Measurements from ENCODE around the gene LRMDA. TPM values are rescaled to one million over a fixed set of nuclear protein-coding genes. Genes with fewer than 3 reads are reported as not detected.

The LRMDA gene
- total and polyA plus RNA-seq, 2 of the 8 experiments (the other 6 are each of a cell fraction or from before 2014, with no cell fraction given), result 0.86 to 2.8 TPM

DNA sequence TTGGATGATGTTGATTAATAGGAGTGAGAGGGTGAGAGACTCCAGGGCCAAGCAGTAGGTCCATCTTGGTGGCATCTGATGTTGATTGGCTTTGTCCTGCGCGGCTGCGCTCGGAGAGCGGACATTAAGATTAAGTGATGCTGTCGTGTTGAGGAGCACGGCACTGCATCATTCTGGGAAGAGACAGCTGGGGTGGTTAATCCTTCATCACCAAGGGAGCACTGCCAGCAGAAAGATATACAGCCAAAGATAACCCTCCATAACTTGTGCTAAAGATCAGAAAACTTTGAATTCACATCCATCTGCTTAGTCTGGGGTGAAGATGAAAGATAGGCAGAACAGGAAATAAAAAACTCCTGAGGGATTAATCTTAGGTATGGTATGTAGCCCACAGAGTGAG is 208.3 kb downstream of the LRMDA start:
- Histone ChIP-seq H3K56ac (replicated peaks; ENCODE audit: insufficient read length, low read depth, low read length) (no peak overlapping the region), H2BK120ac (replicated peaks; ENCODE audit: low read depth, low read length) (no peak overlapping the region), H3K23me2 (ENCODE audit: low read depth, low read length) (no peaks in the 10 kb centered on the region), H3K4me2 (ENCODE audit: insufficient read depth in 1 of 2, low read depth in 2 of 2, low read length in 2 of 2) (no peak overlapping the region), H3K23ac (ENCODE audit: insufficient read length) (no peak overlapping the region), H3K27me3 (replicated peaks in 1 of 4; ENCODE audit: control insufficient read depth in 3 of 4, extremely low read depth in 1 of 4, insufficient read depth in 3 of 4, low read length in 3 of 4) (no peaks in the 10 kb centered on the region), H2AFZ (ENCODE audit: low read length) (no peak overlapping the region), H4K5ac (ENCODE audit: insufficient read length, low read depth, low read length) (no peak overlapping the region), H3K4me1 (replicated peaks in 1 of 4; ENCODE audit: control insufficient read depth in 3 of 4, insufficient read depth in 4 of 4, low read length in 3 of 4) (no peaks in the 10 kb centered on the region), H2BK20ac (ENCODE audit: low read length) (no peak overlapping the region), H3K27ac (ENCODE audit: low read depth, low read length) (no peak overlapping the region), H3K79me1 (ENCODE audit: low read depth, low read length) (no peaks in the 10 kb centered on the region), H4K8ac (ENCODE audit: extremely low read depth, insufficient read depth, low read length) (no peak overlapping the region), H3K18ac (ENCODE audit: extremely low read depth, low read length) (no peak overlapping the region), H3K36me3 (ENCODE audit: control insufficient read depth in 2 of 4, insufficient read depth in 4 of 4, low read length in 3 of 4) (no peaks in the 10 kb centered on the region), H2AK5ac (ENCODE audit: low read depth, low read length) (no peak overlapping the region), H3K79me2 (ENCODE audit: control insufficient read depth in 1 of 2, insufficient read depth in 2 of 2, low read length in 2 of 2) (no peaks in the 10 kb centered on the region), H3K4me3 (ENCODE audit: extremely low read depth in 1 of 4, insufficient read depth in 2 of 4, low read depth in 3 of 4, low read length in 4 of 4) (no peak overlapping the region), H2BK5ac (ENCODE audit: low read depth, low read length) (no peak overlapping the region), H3K4ac (replicated peaks; ENCODE audit: insufficient read length, low read depth, low read length) (no peak overlapping the region), H3K9ac (replicated peaks in 1 of 4; ENCODE audit: extremely low read depth in 1 of 4, low read depth in 3 of 4, low read length in 3 of 4) (no peak overlapping the region), H3K9me3 (ENCODE audit: insufficient read depth in 2 of 2, low read depth in 1 of 2, low read length in 1 of 2) (no peaks in the 10 kb centered on the region), H2BK12ac (ENCODE audit: low read depth, low read length) (no peak overlapping the region), H2BK15ac (ENCODE audit: low read length) (no peak overlapping the region), H3K14ac (ENCODE audit: insufficient read length) (no peak overlapping the region), H4K20me1 (replicated peaks in 1 of 2; ENCODE audit: control insufficient read depth in 1 of 2, insufficient read depth in 2 of 2, low read length in 2 of 2) (no peaks in the 10 kb centered on the region), H4K91ac (replicated peaks; ENCODE audit: insufficient read length, low read length) (no peak overlapping the region)
- TF ChIP-seq SIX5 (IDR thresholded peaks at IDR 0.05; ENCODE audit: low read depth, low read length) (no peak), TBP (IDR thresholded peaks at IDR 0.05; ENCODE audit: low read depth, low read length) (no peak), HDAC2 (IDR thresholded peaks at IDR 0.05; ENCODE audit: borderline replicate concordance in 1 of 2, low read depth in 2 of 2, low read length in 2 of 2) (no peak), CTBP2 (IDR thresholded peaks at IDR 0.05; ENCODE audit: borderline replicate concordance, insufficient read depth, insufficient read length, low read length) (no peak), EP300 (IDR thresholded peaks at IDR 0.05; ENCODE audit: borderline replicate concordance in 1 of 2, low read depth in 2 of 2, low read length in 2 of 2) (no peak), POU5F1 (IDR thresholded peaks at IDR 0.05; ENCODE audit: low read depth, low read length) (no peak), POLR2A (IDR thresholded peaks at IDR 0.05; ENCODE audit: control extremely low read depth in 1 of 2, low read depth in 2 of 2, low read length in 2 of 2) (no peak), CHD2 (IDR thresholded peaks at IDR 0.05; ENCODE audit: low read length) (no peak), CBX5 (IDR thresholded peaks at IDR 0.05; ENCODE audit: low read depth, low read length) (no peak)
- ChIA-PET POLR2A (ENCODE audit: partially characterized antibody) (no interaction called here), CTCF (ENCODE audit: partially characterized antibody) (interaction anchor here (0.6 kb wide), 1 partner anchor 83 kb away, joined by 4 read pairs; no protein-coding TSS in a partner anchor)
- no peak for FAIRE-seq
- 93% methylated on average over 7 of the region's 7 CpGs; no CpG with 5 or more reads in 1 of the 2 experiments for WGBS, 2 experiments (ENCODE audit: extremely low coverage in 1 of 2, insufficient coverage in 1 of 2, insufficient read length in 1 of 2, insufficient replicate concordance in 2 of 2, low coverage in 1 of 2, low lambda C conversion rate in 2 of 2, missing lambda C conversion rate in 1 of 2)
- no peak for DNase-seq (ENCODE audit: low read depth in 1 of 2, low spot score in 2 of 2)
